NB4 (cell line): ENCODE results near the gene SERAC1.

ENCODE experiments used
- DNase-seq: peaks from one replicate; pipeline ENCODE4 v3.0.0; 2010; ENCODE audit warnings: low read depth
- H3K4me3 ChIP-seq: one replicate; pipeline ENCODE4 v1.5.1; 2011; ENCODE audit warnings: mild to moderate bottlenecking, low read depth, low read length, moderate library complexity
- MYC ChIP-seq: IDR thresholded peaks from 2 replicates; pipeline ENCODE4 v1.6.1; 2011; ENCODE audit warnings: low read depth, low read length
- POLR2A ChIP-seq: IDR thresholded peaks from 2 replicates; pipeline ENCODE4 v1.6.1; 2011; ENCODE audit warnings: mild to moderate bottlenecking; ENCODE audit not compliant: insufficient read length; ENCODE audit errors: extremely low read depth
- TF ChIP-seq, protein P1 (sequence below): IDR thresholded peaks from one replicate; pipeline ENCODE4 v1.5.1; 2012; ENCODE audit warnings: low read depth, low read length
- TF ChIP-seq, protein P2 (sequence below): IDR thresholded peaks from 2 replicates; pipeline ENCODE4 v1.6.1; 2011; ENCODE audit warnings: low read depth, low read length

Gene SERAC1

DNA sequence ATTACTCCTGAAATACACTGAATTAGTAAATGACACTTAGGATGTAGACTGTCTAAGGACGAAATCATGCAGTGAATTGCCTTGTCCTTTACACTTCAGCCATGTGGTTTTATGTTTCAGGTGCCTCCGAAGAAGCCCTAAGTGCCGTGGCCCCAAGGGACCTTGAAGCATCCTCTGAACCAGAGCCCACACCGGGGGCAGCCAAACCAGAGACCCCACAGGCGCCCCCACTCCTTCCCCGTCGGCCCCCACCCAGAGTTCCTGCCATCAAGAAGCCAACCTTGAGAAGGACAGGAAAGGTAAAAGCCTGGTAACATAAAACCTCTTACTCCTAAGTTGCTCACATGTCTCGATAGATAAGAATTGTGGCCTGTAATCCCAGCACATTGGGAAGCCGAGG, 75.3 kb downstream of the SERAC1 start:
- no peak for DNase-seq
- TF ChIP-seq, protein P1, sequence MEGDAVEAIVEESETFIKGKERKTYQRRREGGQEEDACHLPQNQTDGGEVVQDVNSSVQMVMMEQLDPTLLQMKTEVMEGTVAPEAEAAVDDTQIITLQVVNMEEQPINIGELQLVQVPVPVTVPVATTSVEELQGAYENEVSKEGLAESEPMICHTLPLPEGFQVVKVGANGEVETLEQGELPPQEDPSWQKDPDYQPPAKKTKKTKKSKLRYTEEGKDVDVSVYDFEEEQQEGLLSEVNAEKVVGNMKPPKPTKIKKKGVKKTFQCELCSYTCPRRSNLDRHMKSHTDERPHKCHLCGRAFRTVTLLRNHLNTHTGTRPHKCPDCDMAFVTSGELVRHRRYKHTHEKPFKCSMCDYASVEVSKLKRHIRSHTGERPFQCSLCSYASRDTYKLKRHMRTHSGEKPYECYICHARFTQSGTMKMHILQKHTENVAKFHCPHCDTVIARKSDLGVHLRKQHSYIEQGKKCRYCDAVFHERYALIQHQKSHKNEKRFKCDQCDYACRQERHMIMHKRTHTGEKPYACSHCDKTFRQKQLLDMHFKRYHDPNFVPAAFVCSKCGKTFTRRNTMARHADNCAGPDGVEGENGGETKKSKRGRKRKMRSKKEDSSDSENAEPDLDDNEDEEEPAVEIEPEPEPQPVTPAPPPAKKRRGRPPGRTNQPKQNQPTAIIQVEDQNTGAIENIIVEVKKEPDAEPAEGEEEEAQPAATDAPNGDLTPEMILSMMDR, result no peak
- TF ChIP-seq, protein P2, sequence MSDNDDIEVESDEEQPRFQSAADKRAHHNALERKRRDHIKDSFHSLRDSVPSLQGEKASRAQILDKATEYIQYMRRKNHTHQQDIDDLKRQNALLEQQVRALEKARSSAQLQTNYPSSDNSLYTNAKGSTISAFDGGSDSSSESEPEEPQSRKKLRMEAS, result no peak
- TF ChIP-seq POLR2A (no peak), MYC (no peak)
- H3K4me3 ChIP-seq, result no peak overlapping the region

DNA sequence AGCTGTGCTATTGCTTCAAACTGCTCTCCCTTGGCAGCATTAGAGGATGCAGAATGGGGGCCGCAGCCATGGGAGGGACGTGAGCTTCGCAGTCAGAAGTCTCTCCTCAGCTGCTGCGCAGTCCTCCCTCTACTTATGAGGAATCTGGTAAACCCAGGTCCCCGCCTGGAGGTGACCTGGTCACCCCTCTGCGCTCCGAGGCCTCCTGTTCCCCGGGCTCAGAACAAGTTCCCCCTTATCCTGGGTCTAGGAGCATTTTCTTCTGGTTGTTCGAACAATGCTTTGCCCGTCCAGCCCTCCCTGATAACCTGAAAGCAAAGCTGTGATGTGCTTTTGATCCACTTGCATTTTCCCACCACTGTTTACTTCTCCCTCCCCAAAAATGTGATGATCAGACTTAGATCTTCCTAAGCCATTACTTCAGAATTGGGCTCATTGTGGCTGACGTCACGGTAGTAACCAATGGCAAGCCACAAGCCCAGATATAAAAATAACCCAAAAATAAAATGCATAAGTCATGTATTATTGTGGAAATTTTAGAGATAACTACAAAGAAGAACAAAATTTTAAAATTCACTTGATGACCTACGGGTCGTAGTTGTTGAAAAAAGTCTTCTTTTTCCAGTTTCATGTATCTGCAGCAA, 80.7 kb downstream of the SERAC1 start:
- peak overlapping the region; percentile 60 for H3K4me3 ChIP-seq
- no peak for DNase-seq
- TF ChIP-seq POLR2A, result no peak
- TF ChIP-seq, protein P1, result no peak
- TF ChIP-seq, protein P2, result no peak
- TF ChIP-seq MYC, result no peak

DNA sequence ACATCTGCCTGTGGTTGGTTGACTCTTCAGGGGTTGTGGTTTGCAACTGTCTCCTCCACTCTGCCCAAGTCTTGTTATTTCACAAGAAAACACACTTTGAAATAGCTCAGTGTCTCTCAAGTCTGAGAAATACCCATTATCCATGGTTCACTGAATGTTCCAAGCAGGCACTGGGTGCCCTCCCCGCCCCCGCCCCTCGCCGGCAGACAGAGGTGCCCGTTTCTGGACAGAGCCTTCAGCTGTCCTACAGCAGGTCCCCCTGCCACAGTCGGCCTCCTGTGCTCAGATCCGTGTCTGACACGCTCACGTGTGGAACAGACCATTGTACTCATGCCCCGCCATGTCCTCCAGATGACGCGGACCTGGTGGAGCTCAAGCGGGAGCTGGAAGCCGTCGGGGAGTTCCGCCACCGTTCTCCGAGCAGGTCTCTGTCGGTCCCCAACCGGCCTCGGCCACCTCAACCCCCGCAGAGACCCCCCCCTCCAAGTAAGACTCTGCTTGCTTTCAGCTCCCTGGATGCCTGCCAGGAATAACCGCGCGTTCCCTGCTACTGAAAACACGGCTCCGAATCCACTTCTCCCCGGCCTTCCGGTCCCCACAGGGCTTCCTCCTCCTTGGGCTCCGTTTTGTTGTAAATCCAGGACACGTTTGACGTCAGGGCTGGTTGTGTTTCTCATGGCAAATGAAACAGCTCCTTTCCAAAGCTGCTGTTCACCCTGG, 81.4 kb downstream of the SERAC1 start:
- TF ChIP-seq MYC (peak; percentile 84), POLR2A (peak; percentile 22)
- TF ChIP-seq, protein P2, result peak; percentile 60; the same call in 1 of the 2 replicates
- TF ChIP-seq, protein P1, result no peak
- DNase-seq, result peak; percentile 96

DNA sequence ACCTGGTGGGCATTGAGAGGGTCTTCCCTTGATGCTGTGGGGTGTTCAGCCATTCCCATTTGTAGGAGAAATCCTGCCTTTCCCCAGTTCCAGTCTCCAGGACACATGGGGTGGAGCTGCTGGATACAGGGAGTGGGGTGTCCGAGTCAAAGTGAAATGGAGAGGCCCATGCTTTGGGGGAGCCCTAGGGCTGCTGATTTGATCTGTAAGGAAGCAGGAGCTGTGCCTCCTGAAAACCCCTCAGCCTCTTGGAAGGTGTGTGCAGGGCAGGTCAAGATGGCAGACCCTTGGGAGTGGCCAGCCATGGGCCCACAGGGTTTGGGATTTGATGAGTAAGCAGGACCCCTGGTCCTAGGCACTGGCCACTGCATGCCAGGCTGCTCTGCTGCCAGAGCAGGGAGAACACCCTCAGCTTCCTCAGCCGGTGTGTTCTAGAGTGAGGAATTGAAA, 82.0 kb downstream of the SERAC1 start:
- no peak for DNase-seq
- peak overlapping the region; percentile 60 for H3K4me3 ChIP-seq
- TF ChIP-seq, protein P1, result no peak
- TF ChIP-seq, protein P2, result no peak; the same call in 1 of the 2 replicates
- TF ChIP-seq POLR2A (no peak), MYC (no peak)

More for the DNA sequence above, 81.4 kb downstream of the SERAC1 start:
- peak overlapping the region; percentile 60 for H3K4me3 ChIP-seq

DNA sequence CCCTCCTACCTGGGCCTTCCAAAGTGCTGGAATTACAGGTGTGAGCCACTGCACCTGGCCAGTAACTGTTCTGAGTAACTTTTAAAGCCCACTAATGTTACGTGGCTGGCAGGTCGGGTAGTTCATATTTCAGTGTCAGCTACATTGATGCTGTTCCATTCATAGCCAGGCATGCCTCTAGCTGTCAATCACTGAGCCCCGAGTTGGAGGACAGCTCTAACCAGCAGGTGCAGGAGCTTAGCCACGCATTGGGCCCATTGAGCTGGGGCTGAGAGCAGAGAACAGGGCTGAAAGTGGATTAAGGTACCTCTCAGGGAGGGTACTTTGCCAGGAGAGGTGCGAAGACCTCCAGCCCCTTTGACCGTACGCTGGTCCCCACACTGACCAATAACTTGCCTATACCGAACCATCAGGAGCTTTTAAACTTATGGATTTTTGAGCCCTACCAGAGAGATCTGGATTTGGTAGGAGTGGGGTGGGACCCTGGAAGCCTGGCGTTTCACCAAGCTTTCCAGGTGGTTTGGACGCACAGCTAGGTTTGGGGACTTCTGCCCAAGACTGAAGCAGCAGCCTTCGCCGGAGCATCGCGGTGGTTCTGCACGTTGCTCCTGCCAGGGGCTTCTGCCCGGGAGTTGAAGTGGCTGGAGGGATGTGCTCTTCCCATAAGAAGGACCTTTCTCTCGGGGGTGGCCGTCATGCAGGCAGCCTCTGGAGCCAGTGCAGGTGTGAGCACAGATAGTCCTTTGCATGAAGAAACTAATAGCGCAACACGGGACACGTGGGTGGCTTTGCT, 82.6 kb downstream of the SERAC1 start:
- DNase-seq, result no peak
- TF ChIP-seq, protein P2, result no peak
- TF ChIP-seq POLR2A (no peak), MYC (no peak)
- TF ChIP-seq, protein P1, result no peak
- no peak overlapping the region for H3K4me3 ChIP-seq
